GM19324 (cell line): ENCODE data around the gene ZNF782.
"Not testable (repeated sequence)": the region's sequence is repeated elsewhere in the genome, so short reads cannot be mapped to it uniquely, and the experiment has no call there.

Experiments used
- ATAC-seq: cut with Tn5 transposase; IDR thresholded peaks from one replicate; pipeline ENCODE4 v1.9.1; 2021; ENCODE audit warnings: mild to moderate bottlenecking, moderate library complexity; ENCODE audit not compliant: unreplicated experiment, low FRiP score

ZNF782 gene

GRCh38 chr9:96856363-96857286 lies 2.3 kb upstream of the ZNF782 start:
- ATAC-seq, result no peak

- ATAC-seq, result no peak
These were observed 448 bp upstream of the ZNF782 start for GRCh38 chr9:96854651-96855273.

- ATAC-seq, result no peak
These were observed 1.6 kb downstream of the ZNF782 start for GRCh38 chr9:96852676-96853075.

GRCh38 chr9:96844040-96844439 lies 10.3 kb downstream of the ZNF782 start:
- no peak for ATAC-seq

GRCh38 chr9:96818533-96818932 lies 35.8 kb downstream of the ZNF782 start:
- ATAC-seq, result no peak

- ATAC-seq, result no peak
These were observed 36.3 kb downstream of the ZNF782 start for GRCh38 chr9:96817973-96818372.

- ATAC-seq, result no peak
These were observed 40.7 kb downstream of the ZNF782 start for GRCh38 chr9:96813607-96814006.

GRCh38 chr9:96798959-96799358 lies 55.4 kb downstream of the ZNF782 start:
- ATAC-seq, result not testable (repeated sequence)

- ATAC-seq, result no peak
These were observed 70.3 kb downstream of the ZNF782 start for GRCh38 chr9:96784021-96784420.

GRCh38 chr9:96782235-96782634 lies 72.1 kb downstream of the ZNF782 start:
- no peak for ATAC-seq

- ATAC-seq, result no peak
These were observed 72.8 kb downstream of the ZNF782 start for GRCh38 chr9:96781552-96781951.

- ATAC-seq, result no peak
These were observed 75.2 kb downstream of the ZNF782 start for GRCh38 chr9:96779089-96779488.

- peak; percentile 26 for ATAC-seq
These were observed 76.9 kb downstream of the ZNF782 start for GRCh38 chr9:96777426-96777864.

GRCh38 chr9:96771124-96771523 lies 83.2 kb downstream of the ZNF782 start:
- ATAC-seq, result no peak

- ATAC-seq, result no peak
These were observed 84.3 kb downstream of the ZNF782 start for GRCh38 chr9:96769989-96770388.
